Bronchial epithelial cell (primary cell): ENCODE measurements around the gene GLI3. TPM values are rescaled to one million over a fixed set of nuclear protein-coding genes. Genes with fewer than 3 reads are reported as not detected.

ENCODE experiments used
- DNase-seq: peaks from one replicate; pipeline ENCODE4 v3.0.0-alpha.2; 2010; ENCODE audit warnings: low read depth
- FAIRE-seq: peaks from 2 replicates; lab custom pipeline; 2011; peaks lifted over from hg19 to GRCh38; lab: Jason Lieb, UNC
- H3K27me3 ChIP-seq: 2 replicates; pipeline ENCODE4 v1.5.1; 2011; ENCODE audit warnings: low read length; ENCODE audit not compliant: control insufficient read depth, insufficient read depth
- H3K36me3 ChIP-seq: 2 replicates; pipeline ENCODE4 v1.5.1; 2011; ENCODE audit warnings: low read length; ENCODE audit not compliant: control insufficient read depth, insufficient read depth
- H3K4me3 ChIP-seq: 2 replicates; pipeline ENCODE4 v1.5.1; 2011; ENCODE audit warnings: mild to moderate bottlenecking, low read depth, low read length, control low read depth
- total RNA-seq: library from RNA; depleted of rRNA; stranded (reverse); fragments of >200 nt; gene quantifications from 2 replicates; pipeline ENCODE4 v1.2.1, GENCODE V29; 2014
- TF ChIP-seq, protein P1 (sequence below): IDR thresholded peaks from 2 replicates; pipeline ENCODE4 v1.5.1; 2011; ENCODE audit warnings: mild to moderate bottlenecking, moderate library complexity, low read length, control low read depth, inconsistent platforms; ENCODE audit not compliant: insufficient read depth, severe bottlenecking

Gene GLI3
- total RNA-seq, 1 donor from 2014 or later, result 1.3 TPM

DNA sequence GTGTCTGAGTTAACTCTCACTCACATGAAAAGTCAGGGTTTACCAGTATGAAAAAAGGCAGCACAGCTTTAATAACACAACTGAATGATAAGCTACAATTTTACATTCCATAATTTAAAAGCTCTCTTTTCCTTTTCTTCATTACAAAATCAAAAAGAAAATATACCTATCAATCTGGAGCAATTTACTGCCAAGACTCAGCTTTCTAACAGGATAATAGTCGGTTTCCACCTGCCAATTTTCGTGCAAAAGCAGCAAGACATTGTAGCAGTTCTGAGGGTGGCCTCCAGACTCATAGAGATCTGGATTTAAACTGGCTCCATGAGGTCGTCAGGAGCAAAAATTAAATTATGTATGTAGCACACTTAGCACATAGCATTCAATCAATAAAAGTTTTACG lies 191.0 kb downstream of the GLI3 start:
- Histone ChIP-seq H3K36me3 (peaks cover 3% of the 10 kb centered on the region), H3K27me3 (no peaks in the 10 kb centered on the region), H3K4me3 (no peak overlapping the region)
- DNase-seq (no peak), FAIRE-seq (no peak)
- TF ChIP-seq, protein P1, sequence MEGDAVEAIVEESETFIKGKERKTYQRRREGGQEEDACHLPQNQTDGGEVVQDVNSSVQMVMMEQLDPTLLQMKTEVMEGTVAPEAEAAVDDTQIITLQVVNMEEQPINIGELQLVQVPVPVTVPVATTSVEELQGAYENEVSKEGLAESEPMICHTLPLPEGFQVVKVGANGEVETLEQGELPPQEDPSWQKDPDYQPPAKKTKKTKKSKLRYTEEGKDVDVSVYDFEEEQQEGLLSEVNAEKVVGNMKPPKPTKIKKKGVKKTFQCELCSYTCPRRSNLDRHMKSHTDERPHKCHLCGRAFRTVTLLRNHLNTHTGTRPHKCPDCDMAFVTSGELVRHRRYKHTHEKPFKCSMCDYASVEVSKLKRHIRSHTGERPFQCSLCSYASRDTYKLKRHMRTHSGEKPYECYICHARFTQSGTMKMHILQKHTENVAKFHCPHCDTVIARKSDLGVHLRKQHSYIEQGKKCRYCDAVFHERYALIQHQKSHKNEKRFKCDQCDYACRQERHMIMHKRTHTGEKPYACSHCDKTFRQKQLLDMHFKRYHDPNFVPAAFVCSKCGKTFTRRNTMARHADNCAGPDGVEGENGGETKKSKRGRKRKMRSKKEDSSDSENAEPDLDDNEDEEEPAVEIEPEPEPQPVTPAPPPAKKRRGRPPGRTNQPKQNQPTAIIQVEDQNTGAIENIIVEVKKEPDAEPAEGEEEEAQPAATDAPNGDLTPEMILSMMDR, result no peak

DNA sequence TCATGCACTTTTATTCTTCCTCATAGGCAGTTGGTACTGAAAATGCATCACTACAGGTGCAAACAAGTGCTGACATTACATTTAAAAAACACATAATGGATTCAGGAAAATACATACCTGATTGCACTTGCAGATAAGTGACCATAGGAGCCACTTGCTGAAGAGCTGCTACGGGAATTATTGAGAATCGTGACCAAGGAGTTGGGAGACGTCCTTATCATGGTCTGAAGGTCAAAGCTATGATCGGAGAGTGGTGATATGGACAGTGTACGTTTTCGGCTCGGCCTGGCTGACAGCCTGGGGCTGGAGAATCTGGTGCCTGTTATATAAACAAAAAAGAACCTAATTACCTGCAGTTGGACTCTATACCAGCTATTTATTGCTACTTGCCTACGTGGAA lies 197.1 kb downstream of the GLI3 start:
- Histone ChIP-seq H3K4me3 (no peak overlapping the region), H3K27me3 (no peaks in the 10 kb centered on the region), H3K36me3 (peaks cover 10% of the 10 kb centered on the region)
- TF ChIP-seq, protein P1, result no peak
- no peak for FAIRE-seq
- no peak for DNase-seq

DNA sequence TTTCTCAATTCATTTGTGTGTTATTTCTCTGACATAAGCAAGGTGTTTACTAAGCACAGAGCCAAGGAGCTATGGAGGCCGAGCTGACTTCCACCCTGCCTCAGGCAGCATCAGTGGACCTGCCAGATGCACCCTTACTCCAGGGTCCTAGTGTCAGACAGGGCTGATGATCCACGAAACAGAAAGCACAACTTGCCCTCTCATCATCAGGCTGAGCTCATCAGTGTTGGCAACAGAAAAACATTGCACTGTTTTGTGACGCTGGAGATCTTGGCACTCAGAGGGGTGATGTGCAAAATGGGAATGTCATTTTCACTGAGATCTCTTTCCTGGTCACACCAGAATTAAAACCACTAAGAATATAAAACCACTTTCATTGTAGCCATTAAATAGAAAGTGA lies 201.8 kb downstream of the GLI3 start:
- TF ChIP-seq, protein P1, result no peak
- Histone ChIP-seq H3K36me3 (peaks cover 12% of the 10 kb centered on the region), H3K4me3 (no peak overlapping the region), H3K27me3 (no peaks in the 10 kb centered on the region)
- FAIRE-seq (no peak), DNase-seq (no peak)

DNA sequence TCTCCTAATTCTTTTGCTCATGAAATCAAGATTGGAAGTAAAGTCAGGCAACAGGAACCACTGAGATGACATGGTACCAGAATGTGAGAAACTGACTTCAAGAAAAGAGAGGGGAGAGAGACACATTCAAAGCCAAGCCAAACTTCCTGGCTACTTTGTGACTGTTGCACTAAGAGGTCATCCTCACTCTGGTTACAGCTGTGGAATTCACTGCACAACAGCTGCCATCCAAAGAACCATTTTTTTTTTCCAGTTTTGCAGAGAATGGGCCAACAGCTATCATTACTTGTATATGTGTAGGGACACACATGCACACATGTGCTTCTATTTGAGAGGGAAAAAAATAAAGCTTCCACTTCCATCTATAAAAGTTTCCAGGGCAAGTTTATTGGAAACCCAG lies 203.5 kb downstream of the GLI3 start:
- FAIRE-seq (no peak), DNase-seq (no peak)
- Histone ChIP-seq H3K36me3 (peaks cover 12% of the 10 kb centered on the region), H3K4me3 (no peak overlapping the region), H3K27me3 (no peaks in the 10 kb centered on the region)
- TF ChIP-seq, protein P1, result no peak

DNA sequence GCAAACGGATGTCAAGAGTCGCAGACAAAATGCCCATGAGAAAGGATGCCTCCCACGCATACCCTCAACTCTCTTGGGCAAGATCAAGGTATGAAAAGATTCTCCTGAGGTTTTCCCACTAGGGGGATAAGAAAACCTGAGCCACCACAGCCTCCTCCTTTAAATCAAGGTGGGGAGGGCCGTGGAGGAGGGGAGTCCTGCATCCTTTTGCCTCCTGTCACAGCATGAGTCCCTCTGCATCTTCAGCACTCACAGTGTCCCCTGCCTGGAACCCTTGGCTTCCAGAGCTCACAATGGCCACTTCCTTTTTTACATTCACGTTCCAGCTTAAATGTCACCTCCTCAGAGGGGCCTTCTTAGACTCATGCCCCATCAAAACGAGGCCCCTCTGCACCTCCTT lies 207.6 kb downstream of the GLI3 start:
- no peak for FAIRE-seq
- Histone ChIP-seq H3K27me3 (no peaks in the 10 kb centered on the region), H3K4me3 (no peak overlapping the region)

DNA sequence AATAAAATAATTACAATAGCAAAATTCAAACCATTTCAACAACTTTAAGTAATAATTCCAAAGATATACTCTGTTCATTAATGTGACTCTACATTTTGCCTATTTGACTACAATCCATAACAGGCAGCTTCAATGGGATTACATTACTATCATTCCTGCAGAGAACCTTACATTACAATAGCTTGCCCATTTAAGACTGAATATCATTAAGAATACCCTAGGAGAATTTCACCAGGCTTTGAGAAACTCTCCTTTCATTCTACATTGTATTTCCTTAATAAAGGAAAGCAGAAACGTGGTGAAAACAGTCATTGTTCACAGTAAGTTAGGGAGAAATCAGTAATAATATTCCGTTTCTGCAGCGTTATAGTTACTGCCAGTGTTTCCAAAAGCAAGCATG lies 209.5 kb downstream of the GLI3 start:
- TF ChIP-seq, protein P1, result no peak
- Histone ChIP-seq H3K36me3 (peaks cover 10% of the 10 kb centered on the region), H3K27me3 (no peaks in the 10 kb centered on the region), H3K4me3 (no peak overlapping the region)
- FAIRE-seq (no peak), DNase-seq (no peak)

More for the DNA sequence above, 207.6 kb downstream of the GLI3 start:
- H3K36me3 ChIP-seq, result peaks cover 10% of the 10 kb centered on the region
- no peak for DNase-seq
- TF ChIP-seq, protein P1, result no peak
